Kidney (tissue), 14 donors: Measurements from ENCODE around the gene CLCN7. TPM values are rescaled to one million over a fixed set of nuclear protein-coding genes. Genes with fewer than 3 reads are reported as not detected.
A peak's percentile ranks its signal among the peaks of the same experiment; 100 is the strongest.

Experiments used
- DNase-seq, 5 donors: peaks; one replicate each; pipeline ENCODE4 v3.0.0-alpha.2; 2013 to 2020
- FAIRE-seq: peaks from 2 replicates; lab custom pipeline; 2012; peaks lifted over from hg19 to GRCh38; lab: Jason Lieb, UNC
- H3K27ac ChIP-seq, 2 donors: one replicate each; pipeline ENCODE4 v1.7.0; 2013; ENCODE audit warnings: low read depth in 2 of 2, low read length in 2 of 2, inconsistent platforms in 1 of 2
- H3K27me3 ChIP-seq: one replicate; pipeline ENCODE4 v1.7.1; 2013; ENCODE audit warnings: low read length, inconsistent platforms; ENCODE audit not compliant: control insufficient read depth, insufficient read depth
- H3K36me3 ChIP-seq, 3 donors: one replicate each; pipeline versions ENCODE4 v1.7.0 to v1.7.1; 2013; ENCODE audit warnings: low read length in 3 of 3, control low read depth in 1 of 3, inconsistent platforms in 1 of 3; ENCODE audit not compliant: insufficient read depth in 3 of 3, control insufficient read depth in 2 of 3
- H3K4me1 ChIP-seq, 3 donors: one replicate each; pipeline versions ENCODE4 v1.7.0 to v1.7.1; 2013; ENCODE audit warnings: low read length in 3 of 3, inconsistent platforms in 1 of 3, low read depth in 1 of 3; ENCODE audit not compliant: control insufficient read depth in 2 of 3, insufficient read depth in 2 of 3
- H3K4me3 ChIP-seq, 3 donors: one replicate each; pipeline versions ENCODE4 v1.7.0 to v1.8.1; 2013; ENCODE audit warnings: low read length in 3 of 3, control low read depth in 1 of 3, inconsistent platforms in 1 of 3
- H3K9ac ChIP-seq, 3 donors: one replicate each; pipeline versions ENCODE4 v1.7.0 to v1.7.1; 2013; ENCODE audit warnings: low read length in 3 of 3, control low read depth in 1 of 3, inconsistent platforms in 1 of 3
- H3K9me3 ChIP-seq, 3 donors: one replicate each; pipeline versions ENCODE4 v1.7.0 to v1.7.1; 2013; ENCODE audit warnings: low read length in 3 of 3, control low read depth in 1 of 3, inconsistent platforms in 1 of 3; ENCODE audit not compliant: control insufficient read depth in 2 of 3, insufficient read depth in 1 of 3
- intact Hi-C: fragments of 100-400 bp; cut with DNase I; formaldehyde crosslinking; loops from one replicate; pipeline ENCODE4 v1.11.1; 2022
- polyA plus RNA-seq: library from polyadenylated mRNA; stranded (reverse); fragments of 350-450 nt; fragmentation: Illumina TruSeq; extraction: RNeasy Lipid Tissue Mini Kit (QIAGEN cat#74804); gene quantifications from one replicate; pipeline ENCODE4 v1.2.3, GENCODE V29; 2014; ENCODE audit warnings: low read depth, low replicate concordance; ENCODE audit not compliant: insufficient read depth
- total RNA-seq: library from RNA; stranded (reverse); fragmentation: NEBNext Ultra II Directional; extraction: Animal tissue kit (Norgen Biotek cat#: 25700); gene quantifications from one replicate; pipeline ENCODE4 v1.2.1, GENCODE V29; 2021
- TF ChIP-seq, protein P1 (sequence below): IDR thresholded peaks from 3 replicates; pipeline ENCODE4 v1.5.1; 2012; ENCODE audit warnings: mild to moderate bottlenecking, moderate library complexity, borderline replicate concordance; ENCODE audit not compliant: insufficient read depth; ENCODE audit errors: extremely low read depth
- donor health status: control.
- donor health status: control.
- donor health status: control.
- donor health status: control.
- donor health status: control.
- donor health status: DM: yes; HTN: yes; CAD: no.
- donor health status: Normal renal cell carcinoma (clear cell type).

The CLCN7 gene
- total and polyA plus RNA-seq, 2 donors from 2014 or later: 38.9 to 92.5 TPM

GRCh38 chr16:1427473-1428461, 47.1 kb downstream of the CLCN7 start:
- no peaks in the 10 kb centered on the region for H3K27me3 ChIP-seq
- H3K36me3 ChIP-seq: no peaks in the 10 kb centered on the region
- H3K4me1 ChIP-seq: no peaks in the 10 kb centered on the region
- FAIRE-seq: no peak
- DNase-seq: peak in 3 of 5 donors; percentile 23 to 69 (median 65)
- TF ChIP-seq, protein P1, sequence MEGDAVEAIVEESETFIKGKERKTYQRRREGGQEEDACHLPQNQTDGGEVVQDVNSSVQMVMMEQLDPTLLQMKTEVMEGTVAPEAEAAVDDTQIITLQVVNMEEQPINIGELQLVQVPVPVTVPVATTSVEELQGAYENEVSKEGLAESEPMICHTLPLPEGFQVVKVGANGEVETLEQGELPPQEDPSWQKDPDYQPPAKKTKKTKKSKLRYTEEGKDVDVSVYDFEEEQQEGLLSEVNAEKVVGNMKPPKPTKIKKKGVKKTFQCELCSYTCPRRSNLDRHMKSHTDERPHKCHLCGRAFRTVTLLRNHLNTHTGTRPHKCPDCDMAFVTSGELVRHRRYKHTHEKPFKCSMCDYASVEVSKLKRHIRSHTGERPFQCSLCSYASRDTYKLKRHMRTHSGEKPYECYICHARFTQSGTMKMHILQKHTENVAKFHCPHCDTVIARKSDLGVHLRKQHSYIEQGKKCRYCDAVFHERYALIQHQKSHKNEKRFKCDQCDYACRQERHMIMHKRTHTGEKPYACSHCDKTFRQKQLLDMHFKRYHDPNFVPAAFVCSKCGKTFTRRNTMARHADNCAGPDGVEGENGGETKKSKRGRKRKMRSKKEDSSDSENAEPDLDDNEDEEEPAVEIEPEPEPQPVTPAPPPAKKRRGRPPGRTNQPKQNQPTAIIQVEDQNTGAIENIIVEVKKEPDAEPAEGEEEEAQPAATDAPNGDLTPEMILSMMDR: no peak
- no peaks in the 10 kb centered on the region for H3K9me3 ChIP-seq
- intact Hi-C loops: no loop called here
- no peak overlapping the region for H3K4me3 ChIP-seq
- no peak overlapping the region for H3K27ac ChIP-seq
- H3K9ac ChIP-seq: no peak overlapping the region

DNA sequence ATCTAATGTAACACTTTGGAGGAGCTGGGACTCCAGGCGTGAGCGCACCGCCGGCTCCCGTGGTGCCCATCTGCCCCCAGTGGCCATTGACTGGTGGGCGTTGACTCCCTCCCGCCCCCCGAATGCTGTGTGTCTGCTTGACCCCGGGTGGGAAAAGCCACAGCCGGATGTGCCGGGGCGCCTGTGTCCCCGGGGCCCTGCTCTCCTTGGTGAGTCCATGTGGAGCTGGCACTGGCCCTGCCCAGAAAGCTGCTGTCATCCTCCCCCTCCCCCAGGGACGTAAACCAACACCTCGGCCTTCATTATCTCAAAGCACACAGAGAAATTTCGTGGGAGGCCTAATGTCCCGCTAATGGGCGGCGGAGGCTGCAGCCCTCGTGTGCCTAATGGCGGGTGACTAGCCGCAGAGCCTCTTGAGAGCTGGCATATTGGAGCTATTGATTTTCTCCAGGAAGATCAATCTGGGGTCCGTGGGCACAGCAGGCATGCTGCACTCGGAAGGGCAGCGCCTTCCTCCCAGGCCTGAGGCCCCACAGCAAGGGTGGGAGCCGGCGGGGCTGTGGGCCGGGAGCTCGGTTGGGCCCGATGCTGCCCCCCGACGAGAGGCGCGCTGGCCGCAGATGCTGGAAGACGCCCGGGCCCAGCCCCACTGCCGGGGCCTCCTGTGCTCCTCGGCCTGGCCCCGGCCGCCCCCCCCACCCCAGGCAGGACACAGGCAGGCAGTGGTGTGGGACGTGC, 47.9 kb downstream of the CLCN7 start:
- H3K27ac ChIP-seq: no peak overlapping the region
- TF ChIP-seq, protein P1: no peak

DNA sequence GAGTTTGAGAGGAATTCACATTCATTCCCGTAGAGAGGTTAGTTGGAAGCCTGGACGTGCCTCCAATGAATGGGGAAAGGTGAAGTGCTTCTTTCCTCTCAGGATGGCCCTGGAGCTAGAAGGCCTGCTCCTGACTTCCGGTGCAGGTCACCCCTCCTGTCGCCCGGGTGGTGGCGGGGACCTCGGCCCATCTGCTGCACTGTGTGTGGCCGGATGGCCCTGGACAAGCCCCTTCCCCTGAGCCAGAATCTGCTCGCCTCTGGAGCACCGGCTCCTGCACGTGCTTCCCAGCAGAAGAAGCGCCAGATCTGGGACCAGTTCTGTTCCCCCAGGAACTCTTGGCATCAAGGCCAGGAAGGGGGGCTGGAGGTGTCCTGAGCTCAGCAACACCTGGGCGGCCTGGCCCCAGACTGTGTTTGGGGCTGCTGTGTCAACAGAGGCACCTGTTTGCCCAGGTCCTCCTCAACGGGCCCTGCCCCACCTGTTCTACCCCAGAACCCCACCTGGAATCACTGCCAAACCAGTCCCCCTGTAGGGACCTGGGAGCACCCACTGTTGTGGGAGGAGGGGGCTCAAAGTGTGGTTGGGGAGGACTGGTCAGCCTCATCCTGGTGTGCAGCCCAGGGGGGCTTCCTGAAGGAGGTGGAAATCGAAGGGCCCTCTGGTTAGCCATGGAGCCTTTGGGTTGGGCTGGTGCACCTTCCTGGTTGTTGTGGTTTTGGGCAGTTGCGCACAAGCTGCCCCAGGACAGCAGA, 49.0 kb downstream of the CLCN7 start:
- H3K4me3 ChIP-seq: no peak overlapping the region
- no peaks in the 10 kb centered on the region for H3K4me1 ChIP-seq
- no peaks in the 10 kb centered on the region for H3K36me3 ChIP-seq
- no peak overlapping the region for H3K9ac ChIP-seq
- H3K27ac ChIP-seq: no peak overlapping the region
- H3K9me3 ChIP-seq: no peaks in the 10 kb centered on the region
- intact Hi-C loops: no loop called here
- no peaks in the 10 kb centered on the region for H3K27me3 ChIP-seq
- TF ChIP-seq, protein P1: no peak
- DNase-seq (peak in 1 of 5 donors; percentile 44), FAIRE-seq (no peak)

More for the DNA sequence above, 47.9 kb downstream of the CLCN7 start:
- no peaks in the 10 kb centered on the region for H3K27me3 ChIP-seq
- peak; percentile 68 to 88 (median 81) for DNase-seq
- H3K36me3 ChIP-seq: no peaks in the 10 kb centered on the region
- H3K9me3 ChIP-seq: no peaks in the 10 kb centered on the region
- intact Hi-C loops: no loop called here
- no peaks in the 10 kb centered on the region for H3K4me1 ChIP-seq
- no peak for FAIRE-seq
- H3K9ac ChIP-seq: no peak overlapping the region
- H3K4me3 ChIP-seq: no peak overlapping the region
